HG02840 (cell line): Measurements from ENCODE around the gene CDYL2.
"Not testable (repeated sequence)": the region's sequence is repeated elsewhere in the genome, so short reads cannot be mapped to it uniquely, and the experiment has no call there.

Source experiments
- ATAC-seq: cut with Tn5 transposase; IDR thresholded peaks from one replicate; pipeline ENCODE4 v1.9.1; 2021; ENCODE audit warnings: mild to moderate bottlenecking, moderate library complexity, moderate number of reproducible peaks; ENCODE audit not compliant: unreplicated experiment, low FRiP score

Gene CDYL2, protein sequence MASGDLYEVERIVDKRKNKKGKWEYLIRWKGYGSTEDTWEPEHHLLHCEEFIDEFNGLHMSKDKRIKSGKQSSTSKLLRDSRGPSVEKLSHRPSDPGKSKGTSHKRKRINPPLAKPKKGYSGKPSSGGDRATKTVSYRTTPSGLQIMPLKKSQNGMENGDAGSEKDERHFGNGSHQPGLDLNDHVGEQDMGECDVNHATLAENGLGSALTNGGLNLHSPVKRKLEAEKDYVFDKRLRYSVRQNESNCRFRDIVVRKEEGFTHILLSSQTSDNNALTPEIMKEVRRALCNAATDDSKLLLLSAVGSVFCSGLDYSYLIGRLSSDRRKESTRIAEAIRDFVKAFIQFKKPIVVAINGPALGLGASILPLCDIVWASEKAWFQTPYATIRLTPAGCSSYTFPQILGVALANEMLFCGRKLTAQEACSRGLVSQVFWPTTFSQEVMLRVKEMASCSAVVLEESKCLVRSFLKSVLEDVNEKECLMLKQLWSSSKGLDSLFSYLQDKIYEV

GRCh38 chr16:80804526-80805383 is at the start of gene CDYL2:
TSS of gene CDYL2 (minus strand) at chr16:80804598. CDS start at chr16:80804173, 425 bp downstream.
- ATAC-seq: peak; percentile 68

DNA sequence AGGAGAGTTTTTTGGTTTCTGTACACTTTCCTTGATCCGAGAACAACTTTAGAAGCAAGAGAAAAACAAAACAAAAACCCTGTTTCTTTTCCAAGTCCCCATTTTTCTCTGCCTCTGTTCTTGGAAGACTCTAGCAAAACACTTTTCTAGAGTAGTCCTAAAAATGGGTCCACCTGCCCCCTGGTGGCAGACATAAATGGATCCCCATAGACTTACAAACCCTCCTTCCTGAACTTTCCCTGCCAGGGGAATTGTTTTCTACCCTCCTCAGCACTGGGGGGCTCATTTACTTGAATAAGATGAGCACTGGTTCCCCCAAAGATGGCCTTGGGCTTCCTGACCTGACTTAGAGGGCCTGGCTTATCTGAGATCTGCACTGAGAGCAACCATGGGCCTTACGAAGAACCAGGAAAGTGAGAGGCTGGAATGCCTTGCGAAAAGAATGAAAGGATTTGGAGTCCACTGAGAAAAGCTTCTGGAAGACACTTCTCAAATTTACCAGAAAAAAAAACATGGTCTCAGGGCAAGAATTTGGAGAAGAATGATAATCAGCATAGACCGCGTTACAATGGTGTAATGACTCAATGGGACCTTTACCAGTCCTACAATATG is 48.0 kb upstream of the CDYL2 start:
- no peak for ATAC-seq

DNA sequence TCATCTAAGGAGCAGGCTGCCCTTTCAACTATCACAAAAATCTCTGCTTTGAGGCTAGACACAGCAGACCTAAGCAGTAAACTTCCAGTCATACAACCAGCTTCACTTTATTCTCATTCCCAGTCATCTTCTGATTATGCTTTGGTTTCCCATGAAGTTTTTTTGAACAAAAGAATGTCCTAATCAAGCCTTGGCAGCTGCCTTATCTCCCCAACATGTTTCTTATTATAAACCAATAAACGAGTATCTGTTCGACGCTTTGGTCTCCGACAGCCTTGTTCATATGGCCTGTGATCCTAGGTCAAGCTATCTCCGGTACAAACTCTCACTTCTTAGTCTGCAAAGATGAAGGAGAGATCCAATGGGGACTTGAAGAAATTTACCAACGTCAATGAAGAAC is 47.4 kb upstream of the CDYL2 start:
- ATAC-seq: no peak

DNA sequence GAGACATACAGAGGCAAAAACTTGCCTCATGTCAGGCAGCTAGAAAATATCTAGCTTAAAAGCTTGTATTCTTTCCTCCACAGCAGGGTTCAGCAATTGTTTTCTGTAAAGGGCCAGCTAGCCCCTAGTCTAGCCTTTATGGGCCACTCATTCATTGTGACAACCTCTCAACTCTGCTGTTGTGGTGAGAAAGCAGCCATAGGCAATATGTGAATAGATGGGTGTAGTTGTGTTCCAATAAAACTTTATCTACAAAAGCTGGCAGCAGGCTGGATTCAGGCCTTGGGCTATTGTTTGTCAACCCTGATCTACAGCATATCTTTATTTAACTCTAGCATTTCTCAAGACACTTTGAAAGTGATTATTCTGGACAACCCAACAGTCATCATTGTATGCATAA is 46.4 kb upstream of the CDYL2 start:
- no peak for ATAC-seq

DNA sequence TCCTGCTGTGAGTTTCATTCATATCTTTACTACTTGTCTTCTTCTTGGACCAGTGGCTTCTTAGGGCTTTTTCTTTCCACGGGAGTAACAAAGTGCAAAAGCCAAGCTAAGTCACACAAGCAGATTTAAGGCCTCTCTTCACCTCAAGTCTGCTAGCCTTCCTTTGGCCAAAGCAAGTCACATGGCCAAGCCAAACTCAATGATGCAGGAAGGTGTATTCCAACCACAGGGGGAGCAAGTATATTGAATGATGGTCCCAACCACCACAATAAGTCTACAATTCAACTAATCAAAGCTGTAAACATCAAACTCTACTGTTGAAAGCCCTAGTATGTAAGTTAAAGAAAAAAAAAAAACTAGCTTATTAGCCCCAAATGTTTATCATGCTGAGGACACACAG is 44.5 kb upstream of the CDYL2 start:
- ATAC-seq: no peak

- no peak for ATAC-seq
Observed at GRCh38 chr16:80846680-80847079, 42.3 kb upstream of the CDYL2 start.

GRCh38 chr16:80846275-80846674 is 41.9 kb upstream of the CDYL2 start:
- ATAC-seq: no peak

DNA sequence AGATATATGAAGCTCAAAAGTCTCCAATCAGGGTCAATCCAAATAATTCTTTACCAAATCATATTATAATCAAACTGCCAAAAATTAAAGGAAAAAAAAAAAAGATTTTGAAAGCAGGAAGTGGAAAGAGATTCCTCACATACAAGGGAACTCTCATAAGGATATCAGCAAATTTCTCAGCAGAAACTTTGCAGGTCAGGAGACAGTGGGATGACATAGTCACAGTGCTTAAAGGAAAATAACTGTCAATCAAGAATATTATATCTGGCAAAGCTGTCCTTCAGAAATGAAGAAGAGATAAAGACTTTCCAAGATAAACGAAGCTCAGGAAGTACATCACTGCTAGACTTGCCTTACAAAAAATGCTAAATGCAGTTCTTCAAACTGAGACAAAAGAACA is 40.0 kb upstream of the CDYL2 start:
- ATAC-seq: no peak

- no peak for ATAC-seq
Observed at GRCh38 chr16:80841231-80841630, 36.8 kb upstream of the CDYL2 start.

DNA sequence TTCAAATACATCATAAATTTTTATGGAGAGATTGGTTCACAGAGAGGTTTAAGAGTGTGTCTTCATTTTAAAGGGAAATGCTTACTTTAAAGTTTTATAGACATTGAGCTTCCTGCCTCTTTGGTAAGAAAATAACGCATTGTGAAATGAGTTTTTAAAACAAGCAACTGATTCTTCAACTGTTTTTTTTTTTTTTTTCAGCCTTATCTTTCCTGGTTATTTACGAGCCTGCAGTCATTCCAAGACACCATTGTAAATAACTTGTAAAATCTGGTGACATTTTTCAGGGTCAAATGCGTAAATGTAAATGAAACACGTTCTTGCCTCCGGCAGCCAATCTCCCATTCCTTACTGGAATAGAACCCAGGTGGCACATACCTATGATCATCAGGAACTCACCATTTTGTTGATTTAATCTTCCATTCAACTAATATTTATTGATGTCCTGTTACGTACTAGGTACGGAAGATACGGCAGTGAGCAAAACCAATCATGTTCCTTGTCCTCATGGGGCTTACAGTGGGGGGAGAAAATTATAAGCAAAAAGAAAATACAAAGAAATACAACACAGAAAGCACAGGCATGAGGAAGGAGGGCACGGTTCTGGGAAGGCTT is 33.2 kb upstream of the CDYL2 start:
- no peak for ATAC-seq

DNA sequence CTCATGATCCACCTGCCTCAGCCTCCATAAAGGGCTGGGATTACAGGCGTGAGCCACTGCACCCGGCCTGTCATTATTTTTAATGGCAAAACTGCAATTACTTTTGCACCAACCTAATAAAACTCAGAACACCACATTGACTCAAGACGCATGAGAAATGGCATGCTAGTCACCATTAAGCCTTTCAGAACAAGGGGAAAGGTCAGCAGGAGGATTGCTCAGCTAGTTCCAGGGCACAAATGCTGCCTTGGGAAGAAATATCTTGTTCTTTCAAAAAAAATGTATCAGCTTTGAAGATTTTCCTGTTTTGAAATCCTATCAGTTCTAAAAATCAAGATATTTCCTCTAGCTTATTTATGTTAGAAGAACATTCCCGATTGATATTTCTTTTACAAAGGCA is 32.4 kb upstream of the CDYL2 start:
- no peak for ATAC-seq

- no peak for ATAC-seq
Observed at GRCh38 chr16:80836202-80836601, 31.8 kb upstream of the CDYL2 start.

- no peak for ATAC-seq
Observed at GRCh38 chr16:80831039-80831438, 26.6 kb upstream of the CDYL2 start.

- no peak for ATAC-seq
Observed at GRCh38 chr16:80828495-80828894, 24.1 kb upstream of the CDYL2 start.

DNA sequence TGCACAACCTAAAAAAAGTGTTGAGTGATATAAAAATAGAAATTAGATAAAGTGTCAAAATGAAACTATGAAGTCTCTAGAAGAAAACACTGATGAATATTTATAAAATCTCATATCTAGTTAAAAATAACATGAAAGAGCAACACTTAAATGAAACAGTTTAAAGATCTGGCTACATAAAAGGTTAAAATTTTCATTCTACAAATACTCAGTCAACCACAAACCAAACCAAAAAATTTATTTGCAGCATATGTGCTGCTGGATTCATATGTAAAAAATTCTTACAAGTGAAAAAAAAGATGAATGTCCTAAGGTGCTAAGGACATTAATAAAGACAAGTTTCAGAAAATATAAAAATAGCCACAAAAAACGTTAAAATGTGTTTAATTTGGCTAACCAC is 22.6 kb upstream of the CDYL2 start:
- no peak for ATAC-seq

DNA sequence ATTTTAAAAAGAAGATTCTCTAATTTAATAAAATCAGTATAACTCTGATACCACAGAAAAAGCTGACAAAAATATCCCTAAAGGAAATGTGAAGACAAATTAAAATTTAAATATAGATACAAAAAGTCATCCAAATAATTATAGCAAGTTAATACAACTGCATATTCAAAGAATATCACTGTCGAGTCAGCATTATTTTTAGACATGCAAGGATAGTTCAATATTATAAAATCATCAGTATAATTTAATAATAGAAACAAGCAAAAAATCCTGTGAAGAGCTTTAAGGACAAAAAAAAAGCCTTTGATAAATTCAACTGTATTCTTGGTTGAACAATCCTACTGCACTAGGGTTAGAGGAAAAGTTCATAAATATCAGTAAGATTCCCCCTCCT is 21.0 kb upstream of the CDYL2 start:
- no peak for ATAC-seq

DNA sequence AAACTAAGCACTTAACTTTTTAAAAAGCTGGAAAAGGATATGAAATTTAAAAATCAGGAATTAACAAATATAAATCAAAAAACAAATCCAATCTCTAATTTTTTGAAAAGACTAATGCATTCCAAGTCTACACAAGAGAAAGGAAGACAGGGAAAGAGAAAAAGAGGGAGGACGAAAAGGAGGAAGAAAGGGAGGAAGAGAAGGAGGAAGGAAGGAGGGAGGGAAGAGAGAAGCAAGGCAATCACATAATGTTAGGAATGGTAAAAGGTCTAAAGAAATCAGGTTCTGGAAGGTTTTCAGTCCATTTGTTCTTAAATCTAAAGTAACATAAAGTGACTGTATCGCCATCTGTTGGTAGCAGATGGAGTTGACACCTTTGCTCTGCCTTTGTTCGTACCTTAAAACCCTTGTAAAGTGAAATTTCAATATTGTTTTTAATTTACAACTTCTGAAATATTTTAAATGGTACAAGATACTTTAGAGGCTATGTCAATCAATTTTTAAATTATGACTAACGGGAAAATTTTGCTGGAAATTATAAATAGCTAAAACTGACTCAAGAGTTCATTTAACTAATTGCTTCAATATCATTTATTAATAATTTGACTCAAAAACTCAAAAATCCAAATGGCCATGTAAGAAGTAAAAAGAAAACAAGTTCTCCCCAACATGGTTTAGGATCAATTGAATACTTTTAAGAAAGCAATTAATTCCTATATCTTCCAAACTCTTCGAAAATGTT is 20.4 kb upstream of the CDYL2 start:
- ATAC-seq: no peak

- no peak for ATAC-seq
Observed at GRCh38 chr16:80819988-80820387, 15.6 kb upstream of the CDYL2 start.

DNA sequence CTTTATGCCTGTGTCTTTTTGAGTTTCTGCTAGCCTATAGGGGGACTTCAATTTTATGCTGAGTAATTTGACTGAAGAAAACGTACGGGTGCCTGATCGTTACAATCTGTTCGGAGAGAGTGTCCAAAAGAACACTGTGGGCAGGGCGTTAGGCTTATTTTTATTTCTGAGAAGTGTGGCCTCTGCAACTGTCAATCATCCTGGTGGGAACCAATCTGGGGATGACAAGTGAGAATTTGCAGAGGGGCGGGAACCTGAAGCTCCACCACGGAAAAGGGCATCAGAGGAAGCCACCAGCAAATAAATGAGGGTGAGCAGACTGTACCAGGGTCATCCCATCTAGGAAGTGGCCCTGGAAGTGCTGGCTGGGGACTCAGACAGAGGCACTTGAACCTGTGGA is 12.0 kb upstream of the CDYL2 start:
- no peak for ATAC-seq

DNA sequence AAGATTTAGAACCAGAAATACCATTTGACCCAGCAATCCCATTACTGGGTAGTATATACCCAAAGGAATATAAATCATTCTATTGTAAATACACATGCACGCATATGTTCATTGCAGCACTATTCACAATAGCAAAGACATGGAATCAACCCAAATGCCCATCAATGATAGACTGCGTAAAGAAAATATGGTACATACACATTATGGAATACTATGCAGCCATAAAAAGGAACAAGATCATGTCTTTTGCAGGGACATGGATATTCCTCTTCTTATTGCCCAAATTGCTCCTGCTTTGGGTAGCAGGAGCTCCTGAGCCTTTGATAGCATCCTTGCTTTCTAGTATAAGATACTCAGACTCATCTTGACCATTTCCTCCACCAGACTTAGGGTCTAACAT is 10.9 kb upstream of the CDYL2 start:
- not testable (repeated sequence) for ATAC-seq
